Measurements from ENCODE around the gene PITPNM3. TPM values are rescaled to one million over a fixed set of nuclear protein-coding genes. Genes with fewer than 3 reads are reported as not detected.
"Not testable (repeated sequence)": the region's sequence is repeated elsewhere in the genome, so short reads cannot be mapped to it uniquely, and the experiment has no call there.

The PITPNM3 gene
- polyA plus RNA-seq, 3 donors: 0.29 TPM; not detected in 2

- peaks cover 30 to 38% of the 10 kb centered on the region in 2 donors for H3K4me1 ChIP-seq (ENCODE audit: control insufficient read depth in 1 of 2, insufficient read depth in 2 of 2, low read length in 2 of 2)
- no peak overlapping the region for H2AFZ ChIP-seq (ENCODE audit: insufficient read depth, low read depth, low read length, poor library complexity, severe bottlenecking)
- Mint-ChIP-seq H3K4me1 (peaks cover 44% of the 10 kb centered on the region), H3K4me3 (no peak overlapping the region), H3K27me3 (ENCODE audit: low read depth in 3 of 3) (no peaks in the 10 kb centered on the region), H3K9me3 (no peaks in the 10 kb centered on the region), H3K27ac (peak overlapping the region in 1 of 7 donors; percentile 77), H3K36me3 (peaks cover 51 to 64% of the 10 kb centered on the region in 2 donors)
- no peaks in the 10 kb centered on the region for H3K9me3 ChIP-seq (replicated peaks in 1 of 2; ENCODE audit: control insufficient read depth in 1 of 2, insufficient read depth in 1 of 2, low read length in 2 of 2)
- H3K27ac ChIP-seq (ENCODE audit: low read depth in 1 of 2, low read length in 2 of 2): no peak overlapping the region
- no peak overlapping the region for H3K4me3 ChIP-seq (replicated peaks in 1 of 3; ENCODE audit: low read depth in 2 of 3, low read length in 3 of 3)
- no peak for DNase-seq
- WGBS (ENCODE audit: insufficient coverage): 100% methylated on average over 4 of the region's 7 CpGs
- H3K4me2 ChIP-seq (replicated peaks; ENCODE audit: extremely low read depth, low read length, poor library complexity, severe bottlenecking): no peak overlapping the region
- no peaks in the 10 kb centered on the region for H4K20me1 ChIP-seq (ENCODE audit: insufficient read depth, low read length)
- H3K79me2 ChIP-seq (ENCODE audit: insufficient read depth, low read length): no peaks in the 10 kb centered on the region
- intact Hi-C loops (cut with micrococcal nuclease): no loop called here
- H3K9ac ChIP-seq (ENCODE audit: insufficient read depth, low read length, poor library complexity, severe bottlenecking): no peak overlapping the region
- no peak for TF ChIP-seq CTCF (IDR thresholded peaks at IDR 0.05)
- H3K27me3 ChIP-seq (ENCODE audit: control insufficient read depth in 2 of 2, insufficient read depth in 2 of 2, low read length in 2 of 2): no peaks in the 10 kb centered on the region
- H3K36me3 ChIP-seq (replicated peaks in 1 of 2; ENCODE audit: control insufficient read depth in 1 of 2, insufficient read depth in 2 of 2, low read length in 2 of 2): peaks cover 29 to 55% of the 10 kb centered on the region in 2 donors
These were observed 39.7 kb upstream of the PITPNM3 start for GRCh38 chr17:6596081-6596480.

GRCh38 chr17:6593371-6593770, 37.0 kb upstream of the PITPNM3 start:
- peaks cover 66 to 78% of the 10 kb centered on the region in 2 donors for H3K36me3 Mint-ChIP-seq

More at GRCh38 chr17:6593371-6593770, 37.0 kb upstream of the PITPNM3 start:
- intact Hi-C loops (cut with micrococcal nuclease); H3K27ac ChIP-seq (ENCODE audit: low read depth in 1 of 2, low read length in 2 of 2); H3K4me2 ChIP-seq (replicated peaks; ENCODE audit: extremely low read depth, low read length, poor library complexity, severe bottlenecking); H3K27me3 Mint-ChIP-seq (ENCODE audit: low read depth in 3 of 3); H3K9me3 ChIP-seq (replicated peaks in 1 of 2; ENCODE audit: control insufficient read depth in 1 of 2, insufficient read depth in 1 of 2, low read length in 2 of 2); H3K27ac Mint-ChIP-seq; H3K79me2 ChIP-seq (ENCODE audit: insufficient read depth, low read length); H3K4me3 Mint-ChIP-seq; H3K9me3 Mint-ChIP-seq; H3K9ac ChIP-seq (ENCODE audit: insufficient read depth, low read length, poor library complexity, severe bottlenecking); H3K27me3 ChIP-seq (ENCODE audit: control insufficient read depth in 2 of 2, insufficient read depth in 2 of 2, low read length in 2 of 2); H3K4me3 ChIP-seq (replicated peaks in 1 of 3; ENCODE audit: low read depth in 2 of 3, low read length in 3 of 3); H4K20me1 ChIP-seq (ENCODE audit: insufficient read depth, low read length); H2AFZ ChIP-seq (ENCODE audit: insufficient read depth, low read depth, low read length, poor library complexity, severe bottlenecking); DNase-seq: not testable (repeated sequence)
- peaks cover 47 to 79% of the 10 kb centered on the region in 2 donors for H3K36me3 ChIP-seq (replicated peaks in 1 of 2; ENCODE audit: control insufficient read depth in 1 of 2, insufficient read depth in 2 of 2, low read length in 2 of 2)
- H3K4me1 Mint-ChIP-seq: peaks cover 25% of the 10 kb centered on the region
- WGBS (ENCODE audit: insufficient coverage): 98% methylated on average over 12 of the region's 14 CpGs
- H3K4me1 ChIP-seq (ENCODE audit: control insufficient read depth in 1 of 2, insufficient read depth in 2 of 2, low read length in 2 of 2): peaks cover 8 to 16% of the 10 kb centered on the region in 2 donors
